GM12872 (cell line): ENCODE data around the gene SEMA3F.

Source experiments
- CTCF ChIP-seq: IDR thresholded peaks from 3 replicates; pipeline ENCODE4 v1.5.1; 2011; ENCODE audit warnings: low read depth, mild to moderate bottlenecking, low read length, moderate library complexity; ENCODE audit not compliant: insufficient read depth

SEMA3F gene

GRCh38 chr3:50207359-50208042 lies 52.4 kb downstream of the SEMA3F start:
- TF ChIP-seq CTCF: no peak

GRCh38 chr3:50208677-50209344 lies 53.7 kb downstream of the SEMA3F start:
- TF ChIP-seq CTCF: no peak

- TF ChIP-seq CTCF: no peak
These were observed 55.0 kb downstream of the SEMA3F start for GRCh38 chr3:50210176-50210509.

GRCh38 chr3:50210510-50211367 lies 55.6 kb downstream of the SEMA3F start:
- TF ChIP-seq CTCF: no peak

- no peak for TF ChIP-seq CTCF
These were observed 56.8 kb downstream of the SEMA3F start for GRCh38 chr3:50211930-50212329.

- peak; percentile 51 for TF ChIP-seq CTCF
These were observed 57.4 kb downstream of the SEMA3F start for GRCh38 chr3:50212502-50212901.

- TF ChIP-seq CTCF: no peak
These were observed 57.8 kb downstream of the SEMA3F start for GRCh38 chr3:50212971-50213370.
